Suppressor macrophage (primary cell): ENCODE results near the gene RTN4R.

Experiments used
- DNase-seq, 4 experiments: peaks; one replicate each; pipeline ENCODE4 v3.0.0-alpha.2; 2020 to 2022

The RTN4R gene

DNA sequence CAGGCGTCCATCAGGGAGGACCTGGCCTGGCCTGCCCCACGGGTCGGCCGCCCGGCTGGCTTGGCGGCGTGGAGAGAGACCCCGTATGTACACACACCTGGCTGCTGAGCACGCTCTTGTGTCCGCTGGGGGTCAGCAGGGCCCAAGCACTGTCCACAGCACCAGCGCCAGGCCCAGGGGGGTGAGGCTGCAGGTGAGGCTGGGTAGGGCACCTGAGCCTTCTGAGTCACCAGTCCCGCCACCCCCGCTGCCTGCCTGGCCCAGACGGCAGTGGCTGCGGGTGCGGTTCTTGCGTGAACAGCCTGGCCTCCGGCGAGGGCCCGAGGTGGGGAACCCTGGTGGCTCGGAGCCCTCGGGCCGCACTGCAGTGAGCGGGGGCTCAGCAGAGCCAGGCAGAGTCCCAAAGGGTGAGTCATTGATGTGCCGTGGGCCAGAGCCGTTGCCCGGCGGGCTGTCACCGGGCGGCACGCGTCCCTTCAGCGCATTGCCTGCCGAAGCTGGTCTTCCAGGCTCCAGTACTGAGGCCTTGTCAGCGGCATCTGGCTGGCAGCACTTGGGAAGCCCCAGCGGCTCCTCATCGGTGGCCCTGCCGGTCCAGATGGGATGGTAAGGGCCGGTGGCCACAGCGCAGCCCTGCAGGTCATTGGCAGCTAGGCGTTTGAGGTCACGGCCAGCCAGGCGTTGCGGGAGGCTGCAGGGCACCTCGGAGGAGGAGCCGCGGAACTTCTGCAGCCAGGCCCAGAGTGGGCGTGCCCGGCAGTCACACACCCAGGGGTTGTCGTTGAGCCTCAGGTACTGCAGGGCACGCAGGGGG, 26.3 kb downstream of the RTN4R start:
- DNase-seq, result no peak

DNA sequence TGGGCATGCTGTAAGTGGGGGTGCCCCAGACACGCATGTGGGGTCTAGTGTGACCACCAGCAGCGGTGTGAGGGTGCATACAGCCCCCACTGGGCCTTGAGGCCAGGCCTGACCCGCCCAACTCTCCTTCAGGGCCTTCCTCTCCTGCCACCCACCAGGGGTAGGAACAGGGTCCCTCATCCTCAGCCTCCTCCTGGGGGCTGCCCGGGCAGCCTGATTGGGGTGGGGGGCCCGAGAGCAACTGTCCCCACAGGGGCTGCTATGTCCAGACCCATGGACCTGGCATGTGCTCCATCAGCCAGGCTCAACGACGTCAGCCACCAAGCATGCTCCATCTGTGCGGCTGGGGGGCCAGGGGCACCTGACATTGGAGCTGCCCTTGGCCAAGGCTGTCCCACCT, 27.2 kb downstream of the RTN4R start:
- no peak for DNase-seq

DNA sequence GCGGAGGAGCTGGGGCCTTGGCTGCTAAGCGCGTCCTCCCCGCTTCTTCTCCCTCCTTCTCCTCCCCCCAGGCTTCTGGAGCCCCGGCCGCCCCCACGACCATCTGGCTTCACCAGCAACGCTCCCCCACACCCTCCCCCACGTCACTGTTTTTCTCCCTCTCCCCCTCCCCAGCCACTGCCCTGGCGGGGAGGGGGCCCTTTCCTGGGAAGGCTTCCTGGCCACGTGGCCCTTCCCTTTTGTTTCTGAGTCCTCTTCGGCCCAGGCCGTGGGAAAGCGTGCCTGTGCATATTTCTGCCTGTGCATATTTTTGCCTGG, 27.7 kb downstream of the RTN4R start:
- no peak for DNase-seq

DNA sequence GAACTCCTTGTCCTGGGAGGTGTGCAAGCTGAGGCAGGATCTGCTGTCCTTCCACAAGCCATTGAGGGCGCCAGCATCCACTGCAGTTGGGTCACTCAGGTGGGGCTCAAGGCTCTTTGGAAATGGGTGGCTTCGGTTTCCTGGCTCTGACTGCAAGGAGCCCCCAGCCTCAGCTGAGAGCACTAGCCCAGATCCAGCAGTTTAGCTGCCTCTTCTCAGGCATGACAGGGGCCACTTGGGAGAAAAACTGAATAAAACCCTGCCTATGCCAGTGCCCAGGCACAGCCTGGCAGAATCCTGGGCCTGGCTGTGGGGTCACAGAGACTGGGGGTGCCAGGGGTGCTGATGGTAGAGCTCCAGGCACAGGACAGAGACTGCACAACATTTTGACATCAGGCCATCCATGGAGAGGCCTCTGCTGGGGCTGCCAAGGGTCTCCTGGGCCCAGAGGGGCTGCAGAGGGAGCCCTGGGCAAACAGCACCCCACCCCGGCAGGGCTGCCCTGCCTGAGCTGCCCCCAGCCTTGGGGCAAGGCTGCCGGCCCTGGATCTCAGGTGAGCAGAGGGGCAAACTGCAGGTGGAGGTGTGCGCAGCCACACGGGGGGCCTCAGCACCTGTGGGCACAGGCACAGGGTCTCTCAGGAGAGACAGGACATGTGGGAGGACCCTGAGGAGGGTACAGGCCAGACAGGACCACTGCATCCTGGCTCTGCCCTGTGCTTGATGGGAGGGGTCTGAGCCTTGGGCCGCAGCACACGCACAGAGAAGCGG, 28.3 kb downstream of the RTN4R start:
- no peak for DNase-seq

DNA sequence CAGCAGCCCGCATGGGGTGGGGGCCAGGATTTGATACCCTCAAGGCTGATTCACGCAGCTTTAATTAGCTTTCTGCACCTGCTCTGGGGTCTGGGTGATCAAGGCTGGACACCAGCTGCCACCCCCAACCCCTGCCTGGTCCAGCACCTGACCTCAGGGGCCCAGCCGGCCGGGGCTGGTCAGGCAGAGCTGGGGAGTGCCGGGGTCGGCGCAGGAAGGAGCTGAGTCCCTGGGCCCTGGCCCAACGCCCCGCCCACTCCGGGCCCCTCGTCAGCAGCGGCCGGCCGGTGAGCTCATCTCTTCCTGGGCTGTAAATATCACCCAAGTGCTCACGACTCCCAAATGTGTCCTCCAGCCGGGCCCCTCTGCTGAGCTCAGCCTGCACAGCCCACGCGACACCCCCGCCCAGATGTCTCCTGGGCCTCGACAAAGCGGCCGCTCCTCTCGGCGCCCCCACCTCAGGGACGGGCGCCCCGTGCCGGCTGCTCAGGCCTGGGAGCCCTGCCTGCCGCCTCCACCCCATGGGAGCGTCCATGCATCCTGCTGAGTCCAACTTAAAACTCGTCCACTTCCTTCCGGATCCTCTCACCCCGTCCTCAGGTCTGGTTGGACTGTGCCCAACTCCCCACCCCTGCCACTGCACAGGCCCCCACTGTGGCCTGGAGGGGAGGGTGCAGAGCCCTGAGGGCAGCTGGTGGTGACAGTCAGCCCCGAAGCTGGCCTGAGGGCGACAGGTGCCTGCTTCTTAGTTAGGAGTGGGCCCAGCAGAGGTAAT, 29.0 kb downstream of the RTN4R start:
- peak; percentile 23 to 50 (median 33) for DNase-seq

DNA sequence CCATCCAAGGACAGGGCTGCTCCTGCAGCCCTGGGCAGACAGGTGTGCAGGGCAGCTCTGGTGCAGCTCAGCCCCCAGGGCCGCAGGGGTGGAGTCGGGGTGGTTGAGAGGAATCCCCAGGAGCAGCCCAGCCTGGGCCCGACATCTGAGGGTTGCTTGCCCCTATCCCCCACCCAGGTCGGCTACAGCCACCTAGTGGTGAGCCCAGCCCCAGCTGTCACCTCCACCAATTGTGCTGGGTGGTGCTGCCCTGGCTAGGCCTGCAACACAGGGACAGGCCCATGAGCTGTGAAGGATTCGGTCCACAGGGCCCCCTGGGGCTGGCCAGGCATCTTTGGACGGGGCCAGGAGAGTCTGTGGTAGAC, 29.6 kb downstream of the RTN4R start:
- DNase-seq, result peak; percentile 8 to 51 (median 32)

DNA sequence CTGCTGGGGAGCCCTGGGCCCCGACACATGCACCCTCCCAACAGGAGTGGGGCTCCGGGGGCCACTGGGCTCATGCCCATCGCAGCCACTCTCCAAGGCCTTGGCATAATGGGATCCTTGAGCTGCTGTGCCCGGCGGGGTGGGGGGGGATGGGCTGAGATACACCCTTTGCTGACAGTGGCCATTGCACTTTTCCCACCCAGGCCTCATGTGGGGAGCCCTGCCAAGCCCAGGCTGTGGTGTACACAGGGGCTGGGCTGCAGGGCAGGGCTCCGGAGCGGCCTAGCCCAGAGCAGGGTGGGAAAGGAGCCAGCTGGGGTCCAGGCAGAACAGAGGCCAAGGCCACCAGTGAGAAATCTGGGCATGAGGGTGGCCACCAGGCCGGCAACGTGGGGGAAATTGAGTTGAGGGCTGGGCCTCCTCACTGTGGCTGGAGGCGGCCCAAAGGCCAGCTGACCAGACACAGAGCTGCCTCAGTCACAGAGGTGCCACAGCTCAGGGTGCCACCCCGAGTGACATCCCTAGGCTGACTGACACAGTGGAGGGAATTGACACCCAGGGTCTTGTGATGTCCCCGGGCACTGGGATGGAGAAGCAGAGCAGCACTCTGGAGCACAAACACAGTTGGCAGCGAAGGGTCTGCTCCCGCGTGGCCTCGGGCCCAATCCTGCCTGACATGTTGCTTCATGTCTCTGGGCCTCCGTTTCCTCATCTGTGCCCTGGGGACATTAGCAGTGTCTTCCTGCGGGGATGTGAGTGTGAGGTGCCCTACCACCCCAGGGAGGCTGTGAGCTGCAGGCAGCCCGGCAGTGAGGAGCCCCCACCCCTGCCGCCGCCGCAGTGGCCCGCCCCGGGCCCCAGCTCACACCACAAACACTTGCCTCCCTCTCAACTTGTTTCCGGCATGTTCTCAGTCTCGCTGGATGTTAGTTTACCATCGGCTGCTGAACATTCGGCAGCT, 30.4 kb downstream of the RTN4R start:
- DNase-seq, result no peak

DNA sequence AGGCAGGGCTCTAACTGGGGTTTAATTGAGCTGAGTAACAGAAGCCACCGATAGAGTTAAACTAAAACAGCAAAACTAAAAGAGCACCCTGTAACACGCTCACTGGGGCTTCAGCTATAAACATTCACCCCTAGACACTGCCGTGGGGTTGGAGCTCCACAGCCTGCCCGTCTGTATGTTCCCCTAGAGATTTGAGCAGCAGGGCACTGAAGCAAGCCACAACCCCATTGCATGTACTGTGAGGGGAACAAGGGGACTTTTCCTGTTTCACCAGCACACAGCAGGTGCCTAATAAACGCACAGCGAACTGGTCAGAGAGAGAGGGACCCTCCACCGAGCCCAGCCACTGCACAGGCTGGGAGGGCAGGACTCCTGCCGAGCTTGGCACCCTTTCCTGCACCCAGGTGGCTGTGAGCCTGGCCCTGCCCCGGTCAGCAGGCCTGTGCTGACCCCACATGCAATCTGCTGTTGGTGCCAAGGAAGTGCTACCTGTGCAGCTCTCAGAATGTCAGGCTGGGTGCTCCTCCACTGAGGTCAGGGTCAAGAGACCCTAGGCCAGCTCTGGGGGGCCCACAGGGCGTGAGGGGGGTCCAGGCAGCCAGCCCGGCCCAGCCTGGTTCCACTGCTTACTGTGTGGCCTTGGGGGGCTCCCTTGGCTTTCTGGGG, 31.9 kb downstream of the RTN4R start:
- DNase-seq, result no peak

DNA sequence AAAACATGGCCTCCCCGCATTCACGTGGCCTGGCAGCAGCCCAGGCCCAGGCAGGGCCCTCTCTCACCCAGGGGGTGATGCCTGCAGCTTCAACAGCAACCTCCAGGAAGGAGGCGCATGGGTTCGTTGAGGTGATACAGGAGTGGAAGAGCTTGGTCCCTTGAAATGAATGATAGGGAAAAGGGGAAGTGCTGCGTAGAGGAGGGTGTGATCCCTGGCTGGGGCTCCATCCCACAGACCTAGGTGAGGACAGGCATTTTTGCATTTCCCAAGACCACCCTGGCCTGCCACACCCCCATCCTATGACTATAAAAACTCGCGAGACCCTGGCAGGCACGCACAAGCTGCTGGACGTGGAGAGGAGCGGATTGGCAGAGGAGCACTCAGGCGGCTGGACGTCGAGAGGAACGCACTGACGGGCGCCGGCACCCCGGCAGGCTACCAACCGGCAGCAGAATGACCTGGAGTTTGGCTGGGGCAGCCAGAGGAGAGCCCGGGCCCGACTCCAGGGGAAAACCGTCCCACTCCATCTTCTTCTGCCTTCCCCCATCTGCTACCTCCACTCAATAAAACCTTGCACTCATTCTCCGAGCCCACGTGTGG, 32.6 kb downstream of the RTN4R start:
- DNase-seq, result no peak

DNA sequence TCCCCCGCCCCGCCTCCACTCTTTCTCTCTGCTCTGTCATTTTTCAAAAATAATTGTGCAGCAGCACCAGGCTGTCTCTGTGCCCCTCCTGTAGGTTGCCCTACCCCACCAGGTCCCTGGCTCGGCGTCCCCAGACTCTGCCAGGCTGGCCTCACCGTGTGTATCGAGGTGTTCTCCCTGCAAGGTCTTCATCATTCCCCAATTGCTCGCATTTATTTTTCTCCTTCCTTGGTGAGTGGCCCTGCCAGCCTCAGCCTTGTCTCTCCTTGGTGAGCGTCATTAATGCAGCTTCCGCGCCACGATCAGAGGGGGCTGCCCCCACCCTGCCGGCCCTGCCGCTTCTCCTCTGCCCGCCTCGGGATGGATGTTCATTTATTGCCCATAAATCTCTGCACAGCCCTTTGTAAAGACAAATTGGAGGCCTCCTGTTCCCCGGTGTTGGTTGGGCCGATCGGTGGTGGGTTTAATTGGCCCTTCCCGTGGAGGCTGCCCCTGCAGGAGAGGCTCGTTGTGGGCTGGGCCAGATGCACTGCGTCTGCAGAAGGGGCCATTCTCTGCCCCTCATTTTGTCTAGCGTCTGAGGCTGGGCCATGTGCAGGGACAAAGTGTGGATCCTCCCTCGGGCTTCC, 33.2 kb downstream of the RTN4R start:
- no peak for DNase-seq

DNA sequence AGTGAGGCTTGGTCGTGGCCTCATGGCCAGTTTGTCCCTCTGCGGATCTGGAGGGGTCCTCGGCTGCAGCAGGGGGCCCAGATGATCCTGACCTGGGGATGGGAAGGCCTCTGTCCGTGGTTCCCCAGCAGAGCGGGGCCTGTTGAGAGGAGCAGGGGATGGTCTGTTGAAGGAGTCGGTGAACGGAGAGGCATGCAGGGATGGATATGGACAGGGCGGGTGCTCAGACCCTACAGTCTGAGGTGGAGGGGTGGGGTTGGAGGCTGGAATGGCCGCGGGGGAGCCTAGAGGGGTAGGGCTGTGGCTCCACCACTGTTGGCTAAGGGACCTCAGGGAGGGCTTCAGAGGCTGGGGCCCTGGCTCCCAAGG, 33.8 kb downstream of the RTN4R start:
- no peak for DNase-seq

DNA sequence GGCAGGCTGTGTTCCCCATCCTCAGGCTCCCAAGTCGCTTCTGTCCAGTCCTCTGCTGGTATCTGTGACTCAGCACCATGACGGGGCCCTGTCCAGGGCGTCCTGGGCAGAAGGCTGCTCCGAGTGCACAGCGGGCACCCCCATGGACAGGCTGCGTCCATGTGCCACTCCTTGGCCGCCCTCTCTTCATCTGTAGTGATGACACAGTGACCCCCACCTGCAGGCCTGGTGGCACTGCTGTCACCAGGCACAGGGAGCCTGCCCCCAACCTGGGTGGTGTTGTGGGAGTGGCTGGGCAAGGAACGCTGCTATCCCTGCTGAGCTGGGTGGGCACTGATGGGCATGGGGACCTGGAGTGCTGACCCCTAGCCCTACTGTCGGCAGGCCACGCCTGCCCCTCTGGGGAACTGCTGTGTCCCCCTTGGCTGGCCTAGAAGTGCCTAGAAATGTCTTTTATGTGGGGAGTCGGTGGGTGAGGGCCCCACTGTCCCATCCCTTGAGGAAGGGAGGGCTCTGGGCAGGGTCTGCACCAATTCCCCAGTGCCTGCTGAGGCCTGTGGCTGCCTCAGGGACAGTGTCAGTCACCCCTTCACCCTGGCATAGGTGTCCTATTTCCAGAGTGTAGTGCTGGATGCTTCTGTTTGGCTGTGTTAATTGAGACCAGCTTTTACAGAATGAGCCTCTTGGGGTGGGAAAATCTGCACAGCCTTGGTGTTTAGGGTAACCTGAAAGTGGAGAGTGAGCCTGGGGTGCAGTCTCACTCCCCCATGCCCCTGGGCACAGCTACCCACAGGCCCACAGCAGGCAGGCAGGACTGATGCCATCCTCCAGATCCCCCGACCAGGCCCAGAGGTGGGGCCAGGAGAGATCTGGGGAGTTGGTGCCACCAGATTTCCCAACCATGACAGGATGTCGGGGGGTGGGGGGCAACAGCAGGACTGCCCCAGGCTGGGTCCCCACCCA, 34.5 kb downstream of the RTN4R start:
- DNase-seq, result no peak

DNA sequence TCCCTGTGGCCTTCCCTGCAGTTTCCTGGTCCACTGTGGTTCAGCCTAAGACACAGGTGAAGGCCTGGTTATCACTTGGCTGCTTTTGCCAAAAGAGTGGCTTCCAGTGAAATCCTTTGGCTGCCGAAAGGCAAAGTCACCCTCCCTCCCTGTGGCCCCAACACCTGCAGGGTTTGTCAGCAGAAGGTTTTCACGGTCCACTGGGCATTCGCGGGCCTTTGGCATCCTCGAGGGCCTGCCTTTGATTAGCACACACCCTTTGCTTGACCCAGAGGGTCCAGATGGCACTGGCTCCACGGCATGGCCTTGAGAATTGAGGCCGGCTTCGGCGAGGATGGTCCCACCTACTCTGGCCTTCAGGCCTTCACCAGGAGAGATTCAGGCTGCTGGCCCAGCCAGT, 35.3 kb downstream of the RTN4R start:
- no peak for DNase-seq

DNA sequence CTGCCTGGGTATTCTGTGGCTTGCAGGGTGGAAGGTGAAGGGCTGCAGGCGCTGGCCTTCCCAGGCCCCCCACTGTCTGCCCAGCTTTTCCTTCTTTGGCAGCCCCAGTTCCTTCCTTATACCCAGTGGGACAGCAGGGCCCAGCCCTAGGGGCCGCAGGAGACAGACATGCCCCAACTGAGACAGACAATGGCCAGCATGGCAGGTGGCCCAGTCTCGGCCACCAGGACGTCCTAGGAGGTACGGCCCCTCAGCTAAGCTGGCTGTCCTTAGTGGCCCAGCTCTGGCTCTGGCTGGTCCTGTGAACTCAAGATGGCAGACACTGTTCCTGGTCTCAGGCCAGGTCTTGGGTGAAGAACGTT, 35.9 kb downstream of the RTN4R start:
- no peak for DNase-seq

DNA sequence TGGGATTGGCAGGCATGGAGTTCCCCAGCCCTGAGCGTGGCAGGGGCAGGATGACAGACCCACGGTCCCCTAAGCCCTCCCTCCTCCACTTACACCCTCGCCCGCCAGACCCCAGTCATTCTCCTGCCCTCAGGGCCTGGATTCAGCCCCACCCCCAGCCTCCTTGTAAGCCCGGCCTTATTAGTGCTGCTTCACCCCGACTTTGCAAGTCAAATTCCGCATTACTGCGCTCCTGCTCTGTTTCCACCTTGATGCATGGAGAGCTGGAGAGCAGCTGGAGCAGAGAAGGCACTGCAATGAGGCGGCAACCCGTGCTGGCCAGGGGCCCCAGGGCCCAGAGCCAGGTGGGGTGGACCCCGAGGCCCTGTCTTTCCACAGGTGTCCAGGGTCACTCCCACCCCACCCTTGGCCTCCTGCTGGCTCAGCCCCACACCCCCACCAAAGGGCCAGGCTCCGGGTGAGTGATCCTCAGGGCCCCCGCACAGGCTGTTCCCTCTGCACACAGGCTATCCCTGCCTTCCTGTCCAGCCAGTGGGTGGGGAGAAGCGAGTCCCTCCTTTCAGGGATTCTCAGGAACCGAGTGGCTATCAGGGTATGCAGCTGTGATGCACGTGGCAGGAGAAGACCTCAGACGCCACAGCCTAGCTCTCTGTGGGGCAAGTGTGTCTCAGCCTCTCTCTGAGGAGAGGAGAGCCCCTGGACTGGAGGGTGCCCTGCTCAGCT, 36.4 kb downstream of the RTN4R start:
- no peak for DNase-seq

DNA sequence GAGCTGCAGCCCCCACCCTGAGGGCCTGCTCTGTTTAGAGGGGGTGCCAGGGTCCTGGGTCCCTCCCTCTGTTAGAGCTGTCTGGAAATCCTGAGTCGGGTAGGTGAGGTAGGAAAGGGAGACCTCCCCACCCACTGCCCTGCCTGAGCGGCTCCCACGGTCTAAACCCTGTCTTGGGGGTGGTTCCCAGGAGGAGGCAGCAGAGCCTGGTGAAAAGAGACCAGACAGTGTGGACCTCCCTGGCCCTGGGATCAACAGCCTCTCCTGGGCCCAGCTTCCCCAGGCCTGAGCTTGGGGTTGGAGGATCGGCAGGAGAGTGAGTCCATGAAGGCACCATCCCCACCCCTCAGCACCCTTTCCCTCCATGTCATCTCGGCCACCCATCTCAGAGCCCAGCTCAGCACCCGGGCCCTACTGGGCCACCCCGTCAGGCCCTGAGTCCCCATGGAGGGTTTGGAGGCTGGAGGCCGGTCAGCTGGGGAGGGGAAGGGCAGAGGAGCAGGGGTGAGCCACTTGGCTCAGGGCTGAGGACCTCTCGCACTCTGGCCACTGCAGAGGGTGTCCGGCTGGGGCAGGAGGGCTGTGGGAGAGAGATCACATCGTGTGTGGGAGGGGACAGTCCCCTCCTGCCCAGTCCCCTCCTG, 37.2 kb downstream of the RTN4R start:
- DNase-seq, result no peak

DNA sequence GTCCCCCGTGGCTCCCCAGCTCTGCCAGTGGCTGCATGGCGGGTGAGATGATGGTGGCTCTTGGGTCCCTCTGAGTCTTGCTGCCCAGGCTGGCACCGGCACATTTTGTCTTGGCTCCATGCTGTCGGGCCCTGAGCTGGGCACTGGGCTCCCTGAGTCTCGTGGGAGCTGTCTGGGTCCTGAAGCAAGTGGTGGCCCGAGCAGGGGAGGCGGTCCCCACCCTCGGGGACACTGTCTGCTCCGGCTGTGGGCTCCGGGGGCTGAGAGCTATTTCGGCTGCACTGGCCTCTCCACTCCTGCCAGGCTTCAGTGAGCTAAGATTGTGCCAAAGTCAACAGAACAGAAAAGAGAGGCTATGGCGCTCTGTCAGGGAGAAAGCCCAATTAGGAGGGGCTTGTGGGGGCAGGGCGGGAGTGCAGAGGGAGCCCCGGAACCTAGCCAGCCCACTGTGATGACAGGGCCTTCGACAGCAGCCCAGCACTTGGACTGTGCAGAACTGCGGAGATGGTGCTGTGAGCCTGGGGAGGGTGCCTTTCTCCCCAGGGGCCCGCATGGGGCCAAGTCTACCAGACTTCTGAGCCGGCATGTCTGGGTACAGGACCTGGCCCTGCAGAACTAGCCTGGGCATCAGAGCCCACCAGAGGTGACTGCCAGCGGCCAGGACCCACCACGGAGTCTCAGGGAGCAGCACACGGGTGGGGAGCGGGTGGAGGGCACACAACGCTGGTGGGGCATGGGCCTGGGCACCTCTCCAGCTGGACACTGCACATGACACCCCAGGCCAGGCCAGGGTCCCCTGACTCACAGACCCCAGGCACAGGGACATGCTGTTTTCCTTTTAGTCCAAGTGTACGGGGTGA, 38.0 kb downstream of the RTN4R start:
- DNase-seq, result no peak

DNA sequence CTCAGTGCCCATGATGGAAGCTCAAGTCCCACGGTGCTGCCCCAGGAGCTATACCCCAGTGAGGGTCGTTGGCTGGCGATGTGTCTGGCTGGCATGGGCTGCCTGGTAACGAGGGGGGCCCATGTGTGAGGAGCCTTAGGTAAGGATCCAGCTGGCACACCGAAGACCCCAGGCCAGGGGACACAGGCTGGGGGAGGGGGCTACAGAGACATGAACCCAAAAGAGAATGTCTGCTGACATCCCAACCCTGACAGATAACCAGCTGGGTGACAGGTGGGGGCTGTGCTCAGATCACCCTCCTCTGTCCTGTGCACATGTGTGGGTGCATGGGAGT, 39.2 kb downstream of the RTN4R start:
- DNase-seq, result no peak
